Calu3 (cell line): ENCODE results near the gene CD22. TPM values are rescaled to one million over a fixed set of nuclear protein-coding genes. Genes with fewer than 3 reads are reported as not detected.
A peak's percentile ranks its signal among the peaks of the same experiment; 100 is the strongest.

Experiments
- BruUV-seq: library from RNA; stranded (reverse); fragments of 400-500 nt; replicated peaks from 2 replicates; lab custom pipeline; 2021; lab: Mats Ljungman, UMichigan
- CTCF ChIA-PET: fragments of 300-600 bp; sonication (Branson Sonifier 250); formaldehyde crosslinking; loops from one replicate; lab custom pipeline; 2022; ENCODE audit warnings: antibody characterized with exemption; lab: Charles Lee
- DNase-seq: peaks from one replicate; pipeline ENCODE4 v3.0.0; 2022
- H3K27ac Mint-ChIP-seq: one replicate; pipeline ENCODE4 v1.8.0; 2022; ENCODE audit warnings: mixed read lengths; ENCODE audit not compliant: unreplicated experiment
- H3K27me3 Mint-ChIP-seq: one replicate; pipeline ENCODE4 v1.8.0; 2022; ENCODE audit warnings: mixed read lengths; ENCODE audit not compliant: unreplicated experiment
- H3K36me3 Mint-ChIP-seq: one replicate; pipeline ENCODE4 v1.8.0; 2022; ENCODE audit warnings: mild to moderate bottlenecking, moderate library complexity, mixed read lengths; ENCODE audit not compliant: insufficient read depth, unreplicated experiment
- H3K4me1 Mint-ChIP-seq: one replicate; pipeline ENCODE4 v1.8.0; 2022; ENCODE audit warnings: mild to moderate bottlenecking, low read depth, mixed read lengths; ENCODE audit not compliant: unreplicated experiment
- H3K4me3 Mint-ChIP-seq: one replicate; pipeline ENCODE4 v1.8.0; 2022; ENCODE audit warnings: mild to moderate bottlenecking, low read depth, moderate library complexity, mixed read lengths; ENCODE audit not compliant: unreplicated experiment
- H3K9me3 Mint-ChIP-seq: one replicate; pipeline ENCODE4 v1.8.0; 2022; ENCODE audit warnings: low read depth, mixed read lengths; ENCODE audit not compliant: unreplicated experiment
- intact Hi-C: fragments of 100-400 bp; cut with micrococcal nuclease; formaldehyde crosslinking; loops from one replicate; pipeline ENCODE4 v1.10.0; 2022; ENCODE audit not compliant: unreplicated experiment
- total RNA-seq: library from RNA; stranded (reverse); gene quantifications from 2 replicates; pipeline ENCODE4 v1.2.3, GENCODE V29; 2022
- TF ChIP-seq, protein P1 (sequence below): fragments of 200-600 bp; IDR thresholded peaks from one replicate; pipeline ENCODE4 v1.8.0; 2022; ENCODE audit warnings: antibody characterized with exemption; ENCODE audit not compliant: unreplicated experiment

The CD22 gene
- total RNA-seq, 1 experiment from 2014 or later: 5.9 TPM

DNA sequence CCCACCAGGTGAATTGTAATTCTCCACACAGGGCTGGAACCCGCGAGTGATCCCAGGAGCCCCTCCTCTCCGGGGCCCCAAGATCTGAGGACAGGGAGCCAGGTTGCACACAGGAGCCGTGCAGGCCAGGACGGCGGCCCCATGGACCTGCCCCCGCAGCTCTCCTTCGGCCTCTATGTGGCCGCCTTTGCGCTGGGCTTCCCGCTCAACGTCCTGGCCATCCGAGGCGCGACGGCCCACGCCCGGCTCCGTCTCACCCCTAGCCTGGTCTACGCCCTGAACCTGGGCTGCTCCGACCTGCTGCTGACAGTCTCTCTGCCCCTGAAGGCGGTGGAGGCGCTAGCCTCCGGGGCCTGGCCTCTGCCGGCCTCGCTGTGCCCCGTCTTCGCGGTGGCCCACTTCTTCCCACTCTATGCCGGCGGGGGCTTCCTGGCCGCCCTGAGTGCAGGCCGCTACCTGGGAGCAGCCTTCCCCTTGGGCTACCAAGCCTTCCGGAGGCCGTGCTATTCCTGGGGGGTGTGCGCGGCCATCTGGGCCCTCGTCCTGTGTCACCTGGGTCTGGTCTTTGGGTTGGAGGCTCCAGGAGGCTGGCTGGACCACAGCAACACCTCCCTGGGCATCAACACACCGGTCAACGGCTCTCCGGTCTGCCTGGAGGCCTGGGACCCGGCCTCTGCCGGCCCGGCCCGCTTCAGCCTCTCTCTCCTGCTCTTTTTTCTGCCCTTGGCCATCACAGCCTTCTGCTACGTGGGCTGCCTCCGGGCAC, 22.6 kb downstream of the CD22 start:
- CTCF ChIA-PET: interaction anchor here (2.6 kb wide), 1 partner anchor 117 kb away, joined by 27 read pairs; no protein-coding TSS in a partner anchor
- Mint-ChIP-seq H3K4me3 (no peak overlapping the region), H3K36me3 (no peaks in the 10 kb centered on the region), H3K27ac (no peak overlapping the region), H3K27me3 (peaks cover 65% of the 10 kb centered on the region), H3K9me3 (no peaks in the 10 kb centered on the region), H3K4me1 (no peaks in the 10 kb centered on the region)
- DNase-seq: no peak
- BruUV-seq: no TSS peak
- intact Hi-C loops: loop anchor here (1.0 kb wide), 2 partner anchors 117 to 144 kb away; no protein-coding TSS in a partner anchor
- TF ChIP-seq, protein P1, sequence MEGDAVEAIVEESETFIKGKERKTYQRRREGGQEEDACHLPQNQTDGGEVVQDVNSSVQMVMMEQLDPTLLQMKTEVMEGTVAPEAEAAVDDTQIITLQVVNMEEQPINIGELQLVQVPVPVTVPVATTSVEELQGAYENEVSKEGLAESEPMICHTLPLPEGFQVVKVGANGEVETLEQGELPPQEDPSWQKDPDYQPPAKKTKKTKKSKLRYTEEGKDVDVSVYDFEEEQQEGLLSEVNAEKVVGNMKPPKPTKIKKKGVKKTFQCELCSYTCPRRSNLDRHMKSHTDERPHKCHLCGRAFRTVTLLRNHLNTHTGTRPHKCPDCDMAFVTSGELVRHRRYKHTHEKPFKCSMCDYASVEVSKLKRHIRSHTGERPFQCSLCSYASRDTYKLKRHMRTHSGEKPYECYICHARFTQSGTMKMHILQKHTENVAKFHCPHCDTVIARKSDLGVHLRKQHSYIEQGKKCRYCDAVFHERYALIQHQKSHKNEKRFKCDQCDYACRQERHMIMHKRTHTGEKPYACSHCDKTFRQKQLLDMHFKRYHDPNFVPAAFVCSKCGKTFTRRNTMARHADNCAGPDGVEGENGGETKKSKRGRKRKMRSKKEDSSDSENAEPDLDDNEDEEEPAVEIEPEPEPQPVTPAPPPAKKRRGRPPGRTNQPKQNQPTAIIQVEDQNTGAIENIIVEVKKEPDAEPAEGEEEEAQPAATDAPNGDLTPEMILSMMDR: no peak

DNA sequence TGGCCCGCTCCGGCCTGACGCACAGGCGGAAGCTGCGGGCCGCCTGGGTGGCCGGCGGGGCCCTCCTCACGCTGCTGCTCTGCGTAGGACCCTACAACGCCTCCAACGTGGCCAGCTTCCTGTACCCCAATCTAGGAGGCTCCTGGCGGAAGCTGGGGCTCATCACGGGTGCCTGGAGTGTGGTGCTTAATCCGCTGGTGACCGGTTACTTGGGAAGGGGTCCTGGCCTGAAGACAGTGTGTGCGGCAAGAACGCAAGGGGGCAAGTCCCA, 23.1 kb downstream of the CD22 start:
- H3K27me3 Mint-ChIP-seq: peaks cover 65% of the 10 kb centered on the region
- CTCF ChIA-PET: interaction anchor here (0.6 to 2.6 kb wide), 6 partner anchors 22 to 143 kb away, joined by 3 to 27 read pairs (median 4); partner anchors contain the start of gene USF2
- TF ChIP-seq, protein P1: no peak
- H3K4me1 Mint-ChIP-seq: no peaks in the 10 kb centered on the region
- H3K4me3 Mint-ChIP-seq: no peak overlapping the region
- DNase-seq: no peak
- no peak overlapping the region for H3K27ac Mint-ChIP-seq
- no TSS peak for BruUV-seq
- no peaks in the 10 kb centered on the region for H3K9me3 Mint-ChIP-seq
- intact Hi-C loops: loop anchor here (1.0 kb wide), 2 partner anchors 116 to 143 kb away; no protein-coding TSS in a partner anchor
- H3K36me3 Mint-ChIP-seq: no peaks in the 10 kb centered on the region

DNA sequence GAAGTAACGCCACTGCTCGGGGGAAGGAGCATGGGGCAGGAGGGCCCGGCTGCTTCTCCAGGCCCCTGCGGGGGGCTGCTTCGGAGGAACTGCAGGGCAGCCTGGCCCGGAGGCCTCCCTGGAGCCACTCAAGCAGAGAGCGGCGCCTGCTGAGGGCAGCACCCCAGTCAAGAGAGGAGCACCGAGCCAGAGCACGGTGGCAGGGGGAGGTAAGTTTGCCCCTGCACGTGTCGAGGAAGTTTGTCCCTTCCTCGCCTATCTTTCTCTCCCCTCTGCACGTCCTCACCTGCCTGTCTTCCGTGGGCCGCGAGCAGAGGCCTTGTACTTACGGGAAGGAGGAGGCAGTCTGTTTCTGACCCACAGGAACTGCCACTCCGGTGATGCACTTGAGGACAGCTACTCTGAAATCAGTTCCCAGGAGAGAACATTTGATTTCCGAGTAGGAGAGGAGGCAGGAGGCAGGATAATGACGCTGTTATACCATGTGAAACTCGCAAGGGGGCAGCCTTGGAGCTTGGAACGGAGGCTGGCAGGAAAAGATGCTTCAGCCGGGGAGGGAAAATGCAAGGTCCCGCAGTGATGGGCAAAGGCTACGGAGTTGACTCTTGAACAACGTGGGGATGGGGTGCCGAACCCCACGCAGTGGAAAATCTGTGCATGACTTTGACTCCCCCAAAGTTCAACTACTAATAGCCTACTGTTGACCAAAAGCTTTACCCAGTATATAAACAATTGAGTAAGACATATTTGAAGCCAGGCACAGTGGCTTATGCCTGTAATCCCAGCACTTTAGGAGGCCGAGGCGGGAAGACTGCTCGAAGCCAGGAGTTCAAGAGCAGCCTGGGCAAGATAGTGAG, 23.7 kb downstream of the CD22 start:
- no TSS peak for BruUV-seq
- intact Hi-C loops: loop anchor here (1.0 kb wide), 2 partner anchors 116 to 143 kb away; no protein-coding TSS in a partner anchor
- Mint-ChIP-seq H3K27me3 (peaks cover 65% of the 10 kb centered on the region), H3K9me3 (no peaks in the 10 kb centered on the region), H3K27ac (no peak overlapping the region), H3K4me3 (no peak overlapping the region), H3K4me1 (peaks cover under 1% of the 10 kb centered on the region), H3K36me3 (no peaks in the 10 kb centered on the region)
- peak; percentile 80 for DNase-seq
- CTCF ChIA-PET: interaction anchor here (0.6 to 2.6 kb wide), 14 partner anchors 8 to 200 kb away, joined by 3 to 27 read pairs (median 3); partner anchors contain the start of gene USF2
- TF ChIP-seq, protein P1: peak; percentile 86

DNA sequence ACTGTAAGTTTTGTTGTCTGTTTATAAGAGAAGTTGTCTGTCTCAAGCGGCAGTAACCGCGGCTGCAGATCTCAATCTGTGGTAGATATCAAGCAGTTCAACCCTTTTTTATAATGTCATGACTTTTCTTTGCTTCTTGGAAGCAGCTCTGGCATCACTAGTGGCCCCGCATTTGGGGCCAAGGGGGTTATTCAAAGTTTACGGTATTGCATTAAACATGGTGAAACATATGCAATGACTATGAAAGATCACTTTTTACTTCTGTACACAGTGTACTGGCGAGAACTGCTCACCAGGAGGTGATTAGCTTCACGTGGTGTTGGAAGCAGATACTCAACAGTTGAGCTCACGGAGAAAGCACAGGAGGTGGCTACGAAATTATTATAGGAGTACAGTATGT, 24.6 kb downstream of the CD22 start:
- Mint-ChIP-seq H3K4me3 (no peak overlapping the region), H3K36me3 (no peaks in the 10 kb centered on the region), H3K27ac (no peak overlapping the region), H3K9me3 (no peaks in the 10 kb centered on the region), H3K4me1 (peaks cover 8% of the 10 kb centered on the region), H3K27me3 (peaks cover 65% of the 10 kb centered on the region)
- CTCF ChIA-PET: interaction anchor here (0.7 to 2.6 kb wide), 6 partner anchors 9 to 156 kb away, joined by 3 to 27 read pairs (median 5); no protein-coding TSS in a partner anchor
- DNase-seq: no peak
- BruUV-seq: no TSS peak
- intact Hi-C loops: no loop called here
- TF ChIP-seq, protein P1: no peak
